ENCODE results near the gene CASZ1.

DNA sequence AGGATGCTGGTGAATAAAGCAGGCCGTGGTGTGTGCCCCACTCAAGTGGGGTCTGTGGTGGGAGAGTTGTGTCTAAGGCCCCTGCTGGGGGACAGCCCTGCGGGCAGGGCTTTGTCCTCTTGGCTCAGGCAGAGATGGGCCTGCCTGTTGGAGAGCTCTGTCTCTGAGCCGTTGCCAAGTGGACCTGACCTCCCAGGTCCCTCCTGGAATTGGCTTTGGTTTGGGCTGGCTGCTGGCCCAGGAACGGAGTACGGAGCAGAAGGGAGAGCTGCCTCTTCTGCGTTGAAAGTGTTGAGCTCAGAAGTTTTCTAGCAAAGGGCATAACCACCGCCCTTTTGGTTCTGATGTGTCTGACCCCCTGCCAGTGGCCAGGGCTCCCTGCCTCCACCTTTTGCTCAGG, 167.8 kb downstream of the CASZ1 start:
- TF ChIP-seq CTCF (IDR thresholded peaks at IDR 0.05) (no peak), POLR2A (IDR thresholded peaks at IDR 0.05) (no peak), EP300 (IDR thresholded peaks at IDR 0.05) (no peak)
